T-cell (primary cell): ENCODE measurements around the gene MFSD2B. TPM values are rescaled to one million over a fixed set of nuclear protein-coding genes. Genes with fewer than 3 reads are reported as not detected.

Source experiments
- ATAC-seq, 4 experiments: fragments of 200-7000 bp in 3 of 4; fragments of 150-1000 bp in 1 of 4; cut with Tn5 transposase; replicated peaks in 1 of 4; 1 replicate in 3 of 4; 2 replicates in 1 of 4; pipeline ENCODE4 v1.10.0; 2021; ENCODE audit warnings: moderate library complexity in 3 of 4, mild to moderate bottlenecking in 2 of 4, moderate number of reproducible peaks in 1 of 4
- CTCF ChIA-PET, 2 donors: fragments of 300-600 bp; sonication (Branson Sonifier 250); formaldehyde crosslinking; loops; one replicate each; lab custom pipeline; 2022; ENCODE audit warnings: antibody characterized with exemption in 2 of 2; lab: Charles Lee
- POLR2A ChIA-PET, 2 donors: fragments of 300-600 bp; sonication (Branson Sonifier 250); formaldehyde crosslinking; loops; one replicate each; lab custom pipeline; 2022; ENCODE audit warnings: antibody characterized with exemption in 2 of 2; lab: Charles Lee
- DNase-seq, 35 experiments: peaks; one replicate each; pipeline versions ENCODE4 v3.0.0 to v3.0.0-alpha.2; 2013 to 2023
- H3K27ac ChIP-seq: one replicate; pipeline ENCODE4 v1.5.1; 2013; ENCODE audit warnings: low read length
- H3K27me3 ChIP-seq, 2 experiments: replicated peaks in 1 of 2; 1 replicate in 1 of 2; 2 replicates in 1 of 2; pipeline versions ENCODE4 v1.6.1 to v1.7.0; 2013; ENCODE audit warnings: low read length in 1 of 2, mixed read lengths in 1 of 2; ENCODE audit not compliant: control insufficient read depth in 2 of 2, insufficient read depth in 2 of 2; ENCODE audit errors: extremely low read depth in 1 of 2
- H3K36me3 ChIP-seq, 2 donors: 1 replicate in 1 of 2; 2 replicates in 1 of 2; pipeline versions ENCODE4 v1.6.1 to v1.7.0; 2013; ENCODE audit warnings: low read length in 1 of 2; ENCODE audit not compliant: control insufficient read depth in 2 of 2, insufficient read depth in 1 of 2; ENCODE audit errors: extremely low read depth in 1 of 2
- H3K4me1 ChIP-seq, 2 experiments: 1 replicate in 1 of 2; 2 replicates in 1 of 2; pipeline versions ENCODE4 v1.6.1 to v1.7.0; 2013; ENCODE audit warnings: low read length in 2 of 2, mixed read lengths in 1 of 2; ENCODE audit not compliant: insufficient read depth in 2 of 2, control insufficient read depth in 1 of 2; ENCODE audit errors: extremely low read depth in 1 of 2
- H3K4me3 ChIP-seq, 2 donors: 1 replicate in 1 of 2; 2 replicates in 1 of 2; pipeline versions ENCODE4 v1.5.1 to v1.7.0; 2013; ENCODE audit warnings: mild to moderate bottlenecking in 2 of 2, low read length in 1 of 2, moderate library complexity in 1 of 2; ENCODE audit not compliant: control insufficient read depth in 1 of 2; ENCODE audit errors: extremely low read depth in 1 of 2
- H3K9me3 ChIP-seq: 2 replicates; pipeline ENCODE4 v1.7.0; 2013
- H3K27ac Mint-ChIP-seq, 2 donors: one replicate each; pipeline ENCODE4 v1.8.0; 2020 to 2021; ENCODE audit warnings: mild to moderate bottlenecking in 2 of 2, mixed read lengths in 2 of 2
- H3K27me3 Mint-ChIP-seq, 2 donors: one replicate each; pipeline ENCODE4 v1.8.0; 2021 to 2022; ENCODE audit warnings: mixed read lengths in 2 of 2
- H3K36me3 Mint-ChIP-seq: one replicate; pipeline ENCODE4 v1.8.0; 2021; ENCODE audit warnings: mixed read lengths
- H3K4me1 Mint-ChIP-seq, 3 donors: one replicate each; pipeline ENCODE4 v1.8.0; 2020 to 2022; ENCODE audit warnings: mixed read lengths in 3 of 3, mild to moderate bottlenecking in 1 of 3
- H3K4me3 Mint-ChIP-seq, 3 donors: one replicate each; pipeline ENCODE4 v1.8.0; 2020 to 2022; ENCODE audit warnings: mild to moderate bottlenecking in 3 of 3, mixed read lengths in 3 of 3, moderate library complexity in 3 of 3
- H3K9me3 Mint-ChIP-seq, 3 donors: one replicate each; pipeline ENCODE4 v1.8.0; 2020 to 2022; ENCODE audit warnings: mixed read lengths in 3 of 3
- WGBS: methylation state at CpG from one replicate; pipeline ENCODE4 v1.1.5; 2013; ENCODE audit warnings: missing lambda C conversion rate; ENCODE audit not compliant: insufficient coverage; 5-methylcytosine and 5-hydroxymethylcytosine counted together
- total RNA-seq, 35 experiments: library from RNA in 6 of 35; stranded (reverse) in 6 of 35; fragments of 120-200 nt in 1 of 35; gene quantifications; one replicate each; pipeline versions ENCODE4 v1.2.1 to v1.2.4 and lab custom pipeline; 2013 to 2026

MFSD2B gene
- total RNA-seq, 5 donors from 2014 or later (not counting 1 experiment from before 2014, with no cell fraction given) = 0.19 to 0.29 (median 0.21) TPM; not detected in 2

- peaks cover 5% of the 10 kb centered on the region for H3K36me3 Mint-ChIP-seq
- ChIA-PET POLR2A (interaction anchor here (0.7 to 1.8 kb wide), 3 partner anchors 38 to 119 kb away, joined by 4 to 18 read pairs (median 8); partner anchors contain the start of gene ATAD2B (in 2 of the 2)), CTCF (interaction anchor here in 1 of 2 donors (1.0 kb wide), 1 partner anchor 39 kb away, joined by 3 read pairs; the partner anchor contains the start of gene TP53I3)
- peaks cover 29 to 35% (median 34%) of the 10 kb centered on the region in 3 donors for H3K4me1 Mint-ChIP-seq
- H3K4me1 ChIP-seq = peaks cover 8 to 23% of the 10 kb centered on the region in 2 experiments
- peak overlapping the region; percentile 91 to 99 (median 94) for H3K4me3 Mint-ChIP-seq
- H3K27ac Mint-ChIP-seq = no peak overlapping the region
- DNase-seq (no peak), ATAC-seq (no peak)
- H3K9me3 ChIP-seq = no peaks in the 10 kb centered on the region
- WGBS = 94% methylated on average over 2 of the region's 11 CpGs
- H3K27ac ChIP-seq = no peak overlapping the region
- H3K9me3 Mint-ChIP-seq = no peaks in the 10 kb centered on the region
- H3K36me3 ChIP-seq = no peaks in the 10 kb centered on the region
- H3K4me3 ChIP-seq = no peak overlapping the region
- peaks cover 0 to 1% of the 10 kb centered on the region in 2 donors for H3K27me3 Mint-ChIP-seq
- H3K27me3 ChIP-seq = peaks cover 2 to 27% of the 10 kb centered on the region in 2 experiments
Observed at GRCh38 chr2:24045511-24046508, 35.9 kb downstream of the MFSD2B start.

GRCh38 chr2:24046599-24046929, 36.7 kb downstream of the MFSD2B start:
- H3K4me1 Mint-ChIP-seq = peaks cover 29 to 35% (median 34%) of the 10 kb centered on the region in 3 donors
- H3K9me3 ChIP-seq = no peaks in the 10 kb centered on the region
- DNase-seq (no peak), ATAC-seq (no peak)
- CTCF ChIA-PET = interaction anchor here in 1 of 2 donors (0.8 to 1.7 kb wide), 2 partner anchors 119 to 222 kb away, joined by 3 to 12 read pairs; partner anchors contain the start of gene ATAD2B
- H3K4me3 Mint-ChIP-seq = peak overlapping the region; percentile 91 to 99 (median 94)
- H3K27me3 Mint-ChIP-seq = peaks cover 0 to 1% of the 10 kb centered on the region in 2 donors
- WGBS = no CpG with 5 or more reads among the region's 2 CpGs
- no peak overlapping the region for H3K27ac ChIP-seq
- no peaks in the 10 kb centered on the region for H3K36me3 ChIP-seq
- peaks cover 2 to 28% of the 10 kb centered on the region in 2 experiments for H3K27me3 ChIP-seq
- POLR2A ChIA-PET = interaction anchor here (1.6 to 1.8 kb wide), 3 partner anchors 30 to 120 kb away, joined by 8 to 26 read pairs (median 18); partner anchors contain the start of genes ATAD2B (in 2 of the 2) and SF3B6 (in 1 of the 2)
- H3K4me1 ChIP-seq = peaks cover 8 to 23% of the 10 kb centered on the region in 2 experiments
- H3K4me3 ChIP-seq = peak overlapping the region; percentile 70
- peak overlapping the region in 1 of 2 donors; percentile 85 for H3K27ac Mint-ChIP-seq
- H3K9me3 Mint-ChIP-seq = no peaks in the 10 kb centered on the region
- H3K36me3 Mint-ChIP-seq = peaks cover 5% of the 10 kb centered on the region

GRCh38 chr2:24046930-24047702, 37.2 kb downstream of the MFSD2B start, which contains the start of gene WDCP:
WDCP (minus strand) TSS chr2:24047391; CDS start chr2:24039494, 7,897 bp downstream.
- no peaks in the 10 kb centered on the region for H3K9me3 Mint-ChIP-seq

GRCh38 chr2:24047703-24048033, 37.8 kb downstream of the MFSD2B start:
- Mint-ChIP-seq H3K4me1 (peaks cover 29 to 35% (median 34%) of the 10 kb centered on the region in 3 donors), H3K4me3 (peak overlapping the region; percentile 91 to 99 (median 94)), H3K9me3 (no peaks in the 10 kb centered on the region), H3K27ac (peak overlapping the region; percentile 85 to 97), H3K36me3 (peaks cover 5% of the 10 kb centered on the region), H3K27me3 (peaks cover 0 to 1% of the 10 kb centered on the region in 2 donors)
- no peaks in the 10 kb centered on the region for H3K36me3 ChIP-seq
- peaks cover 2 to 28% of the 10 kb centered on the region in 2 experiments for H3K27me3 ChIP-seq
- WGBS = 41% methylated on average over 6 of the region's 8 CpGs
- ChIA-PET POLR2A (interaction anchor here (0.6 to 1.8 kb wide), 6 partner anchors 26 to 121 kb away, joined by 5 to 26 read pairs (median 10); partner anchors contain the start of genes ATAD2B (in 2 of the 2) and SF3B6 (in 1 of the 2)), CTCF (interaction anchor here in 1 of 2 donors (1.0 to 1.7 kb wide), 6 partner anchors 26 to 122 kb away, joined by 3 to 15 read pairs (median 8); partner anchors contain the start of genes ATAD2B, SF3B6 and TP53I3)
- H3K27ac ChIP-seq = no peak overlapping the region
- H3K4me3 ChIP-seq = no peak overlapping the region
- ATAC-seq (no peak), DNase-seq (no peak)
- no peaks in the 10 kb centered on the region for H3K9me3 ChIP-seq
- peaks cover 8 to 23% of the 10 kb centered on the region in 2 experiments for H3K4me1 ChIP-seq

More at GRCh38 chr2:24046930-24047702, 37.2 kb downstream of the MFSD2B start, which contains the start of gene WDCP:
- POLR2A ChIA-PET = interaction anchor here (0.6 to 1.8 kb wide), 7 partner anchors 13 to 121 kb away, joined by 3 to 26 read pairs (median 8); partner anchors contain the start of genes ATAD2B (in 2 of the 2) and SF3B6 (in 1 of the 2)
- peak within 1 kb of the TSS; percentile 34 for H3K27ac ChIP-seq
- Mint-ChIP-seq H3K27ac (peak within 1 kb of the TSS; percentile 85 to 97), H3K4me1 (peaks cover 29 to 35% (median 34%) of the 10 kb centered on the region in 3 donors), H3K36me3 (peaks cover 5% of the 10 kb centered on the region), H3K27me3 (peaks cover 0 to 1% of the 10 kb centered on the region in 2 donors), H3K4me3 (peak within 1 kb of the TSS; percentile 91 to 99 (median 94))
- H3K4me3 ChIP-seq = peak within 1 kb of the TSS; percentile 70
- peak; percentile 72 to 96 (median 91) for DNase-seq
- ATAC-seq = peak; percentile 99 to 100 (median 100)
- H3K27me3 ChIP-seq = peaks cover 2 to 28% of the 10 kb centered on the region in 2 experiments
- peaks cover 8 to 23% of the 10 kb centered on the region in 2 experiments for H3K4me1 ChIP-seq
- H3K36me3 ChIP-seq = no peaks in the 10 kb centered on the region
- WGBS = 1% methylated on average over 35 of the region's 38 CpGs
- no peaks in the 10 kb centered on the region for H3K9me3 ChIP-seq
- CTCF ChIA-PET = interaction anchor here in 1 of 2 donors (0.5 to 1.7 kb wide), 8 partner anchors 26 to 1271 kb away, joined by 3 to 15 read pairs (median 6); partner anchors contain the start of genes ATAD2B, SF3B6 and TP53I3

DNA sequence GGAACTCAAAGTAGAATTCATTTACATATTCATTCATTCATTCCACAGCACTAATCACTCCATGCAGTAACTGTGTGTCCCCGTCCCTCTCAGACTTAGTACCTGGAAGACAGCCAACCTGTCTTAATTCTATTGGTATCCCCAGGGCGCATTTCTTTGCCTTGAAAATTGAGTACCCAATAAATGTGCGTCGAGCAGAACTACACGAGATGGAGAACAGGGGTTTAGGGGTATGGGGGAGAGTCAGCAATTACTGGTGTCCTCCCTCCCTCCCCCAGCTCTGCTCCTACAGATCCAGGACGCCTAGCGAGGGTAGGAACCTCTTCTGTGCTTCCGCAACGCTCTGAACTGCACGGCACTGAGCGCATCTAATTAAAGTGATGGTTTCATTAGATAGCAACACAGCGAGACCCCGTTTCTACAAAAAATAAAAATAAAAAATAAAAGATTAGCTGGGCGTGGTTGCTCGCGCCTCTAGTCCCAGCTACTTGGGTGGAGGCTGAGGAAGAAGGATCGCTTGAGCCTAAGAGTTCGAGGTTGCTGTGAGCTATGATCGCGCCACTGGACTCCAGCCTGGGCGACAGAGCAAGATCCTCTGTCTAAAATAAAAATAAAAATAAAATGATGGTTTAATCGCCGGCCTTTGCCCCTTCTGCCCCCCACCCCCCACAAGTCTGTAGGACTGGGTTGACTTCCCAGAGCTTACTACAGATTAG, 39.0 kb downstream of the MFSD2B start:
- H3K4me3 Mint-ChIP-seq = peak overlapping the region in 1 of 3 donors; percentile 85
- H3K36me3 ChIP-seq = no peaks in the 10 kb centered on the region
- POLR2A ChIA-PET = interaction anchor here in 1 of 2 donors (1.1 kb wide), 1 partner anchor 28 kb away, joined by 3 read pairs; no protein-coding TSS in a partner anchor
- H3K4me1 ChIP-seq = peaks cover 8 to 23% of the 10 kb centered on the region in 2 experiments
- no peak overlapping the region for H3K27ac Mint-ChIP-seq
- WGBS = 33% methylated on average over 3 of the region's 23 CpGs
- CTCF ChIA-PET = interaction anchor here in 1 of 2 donors (0.8 to 1.2 kb wide), 4 partner anchors 28 to 224 kb away, joined by 3 to 4 read pairs (median 4); partner anchors contain the start of gene SF3B6
- H3K9me3 ChIP-seq = no peaks in the 10 kb centered on the region
- H3K4me3 ChIP-seq = peak overlapping the region; percentile 36 to 66
- no peak overlapping the region for H3K27ac ChIP-seq
- H3K27me3 ChIP-seq = peaks cover 2 to 32% of the 10 kb centered on the region in 2 experiments
- H3K4me1 Mint-ChIP-seq = peaks cover 28 to 30% (median 29%) of the 10 kb centered on the region in 3 donors
- peaks cover 0 to 3% of the 10 kb centered on the region in 2 donors for H3K27me3 Mint-ChIP-seq
- peak in 1 of 35 experiments; percentile 21 for DNase-seq
- H3K36me3 Mint-ChIP-seq = no peaks in the 10 kb centered on the region
- no peaks in the 10 kb centered on the region for H3K9me3 Mint-ChIP-seq
- ATAC-seq = no peak
